ENCODE data around the gene RCC1.
"Not testable (repeated sequence)": the region's sequence is repeated elsewhere in the genome, so short reads cannot be mapped to it uniquely, and the experiment has no call there.

The RCC1 gene

GRCh38 chr1:28521502-28522164 lies 15.8 kb downstream of the RCC1 start:
- no peak for TF ChIP-seq TOX (CRISPR knock-in tag; IDR thresholded peaks at IDR 0.05; ENCODE audit: borderline replicate concordance)
- TF ChIP-seq PPARA (CRISPR knock-in tag; IDR thresholded peaks at IDR 0.05; ENCODE audit: borderline replicate concordance), result no peak
- TF ChIP-seq GLIS3 (CRISPR knock-in tag; IDR thresholded peaks at IDR 0.05), result no peak
- TF ChIP-seq ZC3H10 (CRISPR knock-in tag; IDR thresholded peaks at IDR 0.05), result no peak
- TF ChIP-seq PATZ1 (CRISPR knock-in tag; IDR thresholded peaks at IDR 0.05; ENCODE audit: borderline replicate concordance), result no peak
- TF ChIP-seq SNAI2 (CRISPR knock-in tag; IDR thresholded peaks at IDR 0.05), result no peak
- TF ChIP-seq ARNTL (CRISPR knock-in tag; IDR thresholded peaks at IDR 0.05; ENCODE audit: borderline replicate concordance, low read depth), result no peak
- no peak for TF ChIP-seq ZFP30 (CRISPR knock-in tag; IDR thresholded peaks at IDR 0.05)
- TF ChIP-seq TCF4 (CRISPR knock-in tag; IDR thresholded peaks at IDR 0.05; ENCODE audit: borderline replicate concordance), result no peak
- no peak for TF ChIP-seq ZFP3 (CRISPR knock-in tag; IDR thresholded peaks at IDR 0.05)
- TF ChIP-seq CREB5 (CRISPR knock-in tag; IDR thresholded peaks at IDR 0.05; ENCODE audit: low read depth), result no peak
- no peak for TF ChIP-seq TSHZ2 (CRISPR knock-in tag; IDR thresholded peaks at IDR 0.05)
- TF ChIP-seq RARB (CRISPR knock-in tag; IDR thresholded peaks at IDR 0.05), result no peak
- TF ChIP-seq POU6F1 (CRISPR knock-in tag; IDR thresholded peaks at IDR 0.05; ENCODE audit: borderline replicate concordance, low read depth), result no peak
- TF ChIP-seq ZNF8 (CRISPR knock-in tag; IDR thresholded peaks at IDR 0.05), result no peak
- TF ChIP-seq ZNF70 (CRISPR knock-in tag; IDR thresholded peaks at IDR 0.05), result no peak
- no peak for TF ChIP-seq ESRRG (CRISPR knock-in tag; IDR thresholded peaks at IDR 0.05)
- no peak for TF ChIP-seq ZNF565 (CRISPR knock-in tag; conservative IDR thresholded peaks at IDR 0.05; ENCODE audit: low read depth)
- TF ChIP-seq BACH2 (CRISPR knock-in tag; IDR thresholded peaks at IDR 0.05; ENCODE audit: borderline replicate concordance), result no peak
- ATAC-seq, result no peak

- not testable (repeated sequence) for ATAC-seq
Measured at GRCh38 chr1:28522537-28522936, 16.7 kb downstream of the RCC1 start.

GRCh38 chr1:28525002-28525642 lies 19.3 kb downstream of the RCC1 start:
- not testable (repeated sequence) for ATAC-seq

GRCh38 chr1:28526886-28527285 lies 21.0 kb downstream of the RCC1 start:
- no peak for ATAC-seq
- TF ChIP-seq ZNF70 (CRISPR knock-in tag; IDR thresholded peaks at IDR 0.05) (no peak), TOX (CRISPR knock-in tag; IDR thresholded peaks at IDR 0.05; ENCODE audit: borderline replicate concordance) (no peak), PATZ1 (CRISPR knock-in tag; IDR thresholded peaks at IDR 0.05; ENCODE audit: borderline replicate concordance) (no peak), OSR1 (CRISPR knock-in tag; IDR thresholded peaks at IDR 0.05) (no peak), ZNF8 (CRISPR knock-in tag; IDR thresholded peaks at IDR 0.05) (no peak), CSRNP3 (CRISPR knock-in tag; IDR thresholded peaks at IDR 0.05) (no peak), ISL1 (CRISPR knock-in tag; IDR thresholded peaks at IDR 0.05) (no peak), SNAI2 (CRISPR knock-in tag; IDR thresholded peaks at IDR 0.05) (no peak), POU6F1 (CRISPR knock-in tag; IDR thresholded peaks at IDR 0.05; ENCODE audit: borderline replicate concordance, low read depth) (no peak), ZFP3 (CRISPR knock-in tag; IDR thresholded peaks at IDR 0.05) (no peak), TCF4 (CRISPR knock-in tag; IDR thresholded peaks at IDR 0.05; ENCODE audit: borderline replicate concordance) (no peak), ZC3H10 (CRISPR knock-in tag; IDR thresholded peaks at IDR 0.05) (no peak), RARB (CRISPR knock-in tag; IDR thresholded peaks at IDR 0.05) (no peak), ZNF565 (CRISPR knock-in tag; conservative IDR thresholded peaks at IDR 0.05; ENCODE audit: low read depth) (no peak)
